Gastrocnemius medialis (tissue), 4 donors: ENCODE measurements around the gene C9orf152.

Experiments
- CTCF ChIP-seq, 5 experiments: fragments of 450-650 bp in 3 of 5; fragments of 200-600 bp in 2 of 5; sonication (generic) in 2 of 5; IDR thresholded peaks in 4 of 5; conservative IDR thresholded peaks in 1 of 5; 1 replicate in 4 of 5; 2 replicates in 1 of 5; pipeline ENCODE4 v1.5.1; 2016 to 2019; ENCODE audit warnings: antibody characterized with exemption in 5 of 5, mild to moderate bottlenecking in 3 of 5, moderate library complexity in 3 of 5
- POLR2A ChIP-seq, 2 donors: fragments of 450-650 bp; IDR thresholded peaks; one replicate each; pipeline ENCODE4 v1.6.1; 2017; ENCODE audit warnings: antibody characterized with exemption in 2 of 2, mild to moderate bottlenecking in 2 of 2, moderate library complexity in 2 of 2

GRCh38 chr9:110220809-110221208 lies 12.8 kb upstream of the C9orf152 start:
- TF ChIP-seq CTCF (IDR thresholded peaks at IDR 0.05 in 4 of 5, conservative IDR thresholded peaks at IDR 0.05 in 1 of 5): no peak
- TF ChIP-seq POLR2A (IDR thresholded peaks at IDR 0.05): no peak
